ENCODE measurements around the gene POPDC2. TPM values are rescaled to one million over a fixed set of nuclear protein-coding genes. Genes with fewer than 3 reads are reported as not detected.
"Not testable (repeated sequence)": the region's sequence is repeated elsewhere in the genome, so short reads cannot be mapped to it uniquely, and the experiment has no call there.

Gene POPDC2
- total RNA-seq, 1 donor from 2014 or later, result 4.9 TPM

GRCh38 chr3:119596398-119596797, 64.0 kb downstream of the POPDC2 start:
- DNase-seq (ENCODE audit: low spot score) (no peak), ATAC-seq (no peak)
- intact Hi-C loops (cut with DNase I), result no loop called here

DNA sequence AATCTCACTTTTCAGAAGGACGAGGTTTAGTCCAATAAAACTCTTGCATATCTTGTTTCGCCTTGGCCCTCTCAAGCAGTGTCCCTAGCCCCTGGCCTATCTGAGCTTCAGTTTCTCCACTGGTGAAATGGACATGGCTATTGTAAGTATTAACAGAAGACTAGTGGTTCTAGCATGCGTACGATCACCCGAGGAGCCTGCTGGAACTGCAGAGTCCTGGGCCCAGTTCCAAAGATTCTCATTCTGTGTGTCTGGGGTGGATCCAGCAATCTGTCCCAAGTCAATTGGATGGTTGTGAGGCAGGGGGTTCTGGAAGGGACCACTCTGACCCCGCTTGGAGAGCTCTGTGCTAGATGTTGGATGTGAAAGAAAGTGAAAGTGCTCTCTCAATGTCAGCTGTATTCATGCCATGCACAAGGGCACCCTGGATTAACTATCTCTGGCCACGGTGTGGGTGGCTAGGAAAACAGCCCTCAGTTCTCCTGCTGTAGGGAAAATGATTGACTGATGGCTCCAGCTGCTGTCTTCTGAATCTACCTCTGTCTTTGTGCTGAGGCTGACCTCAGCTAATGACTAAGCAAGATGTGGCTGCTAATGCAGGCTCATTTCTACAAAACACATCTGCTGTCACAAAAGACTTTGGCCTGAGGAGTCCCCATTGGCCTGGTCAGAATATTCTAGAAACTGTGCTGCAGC, 64.6 kb downstream of the POPDC2 start:
- DNase-seq (ENCODE audit: low spot score), result no peak
- no peak for ATAC-seq
- intact Hi-C loops (cut with DNase I), result no loop called here

DNA sequence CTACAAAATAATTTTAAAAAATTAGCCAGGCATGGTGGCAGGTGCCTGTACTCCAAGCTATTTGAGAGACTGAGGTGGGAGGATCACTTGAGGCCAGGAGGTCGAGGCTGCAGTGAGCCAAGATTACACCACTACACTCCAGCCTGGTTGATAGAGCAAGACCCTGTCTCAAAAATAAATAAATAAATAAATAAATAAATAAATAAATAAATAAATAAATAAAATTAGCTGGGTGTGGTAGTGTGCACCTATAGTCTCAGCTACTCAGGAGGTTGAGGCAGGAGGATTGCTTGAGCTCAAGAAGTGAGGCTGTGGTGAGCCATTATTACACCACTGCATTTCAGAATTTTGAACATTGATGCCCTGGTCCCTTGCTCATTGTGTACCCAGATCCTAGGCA, 65.5 kb downstream of the POPDC2 start:
- ATAC-seq; intact Hi-C loops (cut with DNase I); DNase-seq (ENCODE audit: low spot score): not testable (repeated sequence)

DNA sequence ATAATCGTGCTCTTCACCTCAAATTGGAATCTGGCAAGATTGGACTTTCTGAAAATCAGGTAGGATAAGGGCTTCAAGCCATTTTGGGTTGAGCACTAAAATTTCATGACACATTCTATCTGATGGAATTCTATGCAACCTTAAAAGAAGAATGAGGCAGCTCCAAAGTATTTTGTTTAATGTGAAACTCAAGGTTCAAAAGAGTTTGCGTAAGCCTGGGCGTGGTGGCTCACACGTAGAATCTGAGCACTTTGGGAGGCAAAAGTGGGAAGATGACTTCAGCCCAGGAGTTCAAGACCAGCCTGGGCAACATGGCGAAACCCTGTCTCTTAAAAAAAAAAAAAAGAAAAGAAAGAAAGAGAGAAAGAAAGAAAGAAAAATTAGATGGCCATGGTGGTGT, 66.3 kb downstream of the POPDC2 start:
- DNase-seq (ENCODE audit: low spot score) (no peak), ATAC-seq (no peak)
- intact Hi-C loops (cut with DNase I), result no loop called here

GRCh38 chr3:119592861-119593260, 67.5 kb downstream of the POPDC2 start:
- ATAC-seq, result no peak
- intact Hi-C loops (cut with DNase I), result no loop called here
- DNase-seq (ENCODE audit: low spot score), result no peak

Other genes with a start within 250 kb of the POPDC2 start
- gene TMEM39A, start 197.0 kb downstream of the POPDC2 start, total RNA-seq, result 48.2 TPM
- gene POGLUT1, start 191.6 kb downstream of the POPDC2 start, total RNA-seq, result 19.0 TPM
- gene TIMMDC1, start 162.0 kb downstream of the POPDC2 start, total RNA-seq, result 92.7 TPM
- gene CD80, start 101.0 kb downstream of the POPDC2 start, total RNA-seq, result 1.6 TPM
- gene ADPRH, start 81.1 kb downstream of the POPDC2 start, total RNA-seq, result 9.3 TPM
- 0.76 TPM for gene PLA1A, start 62.7 kb downstream of the POPDC2 start, total RNA-seq
- 38.8 TPM for gene COX17, start 16.8 kb upstream of the POPDC2 start, total RNA-seq
- gene CFAP91, start 42.4 kb upstream of the POPDC2 start, total RNA-seq, result 17.3 TPM
- gene NR1I2, start 121.5 kb upstream of the POPDC2 start, total RNA-seq, result not detected

Measured in sciatic nerve (tissue), 2 donors.